Gastrocnemius medialis (tissue), 4 donors: ENCODE data around the gene FBRSL1. TPM values are rescaled to one million over a fixed set of nuclear protein-coding genes. Genes with fewer than 3 reads are reported as not detected.

ENCODE experiments used
- ATAC-seq, 2 donors: fragments of 150-250 bp; one replicate each; pipeline ENCODE4 v1.9.1; 2016
- DNase-seq, 2 donors: peaks; one replicate each; pipeline ENCODE4 v3.0.0-alpha.2; 2019
- H3K27ac ChIP-seq, 4 donors: fragments of 200-600 bp; sonication (generic); 1 replicate in 1 of 4; 2 replicates in 3 of 4; pipeline ENCODE4 v1.5.1; 2016 to 2018; ENCODE audit warnings: mild to moderate bottlenecking in 2 of 4, moderate library complexity in 1 of 4
- H3K27me3 ChIP-seq, 3 donors: fragments of 200-600 bp; sonication (generic) in 2 of 3; 1 replicate in 1 of 3; 2 replicates in 2 of 3; pipeline versions ENCODE4 v1.5.1 to v1.6.0; 2016 to 2019; ENCODE audit warnings: mild to moderate bottlenecking in 1 of 3, moderate library complexity in 1 of 3
- H3K36me3 ChIP-seq, 2 donors: fragments of 200-600 bp; sonication (generic) in 1 of 2; one replicate each; pipeline ENCODE4 v1.5.1; 2017 to 2018
- H3K4me1 ChIP-seq, 2 donors: fragments of 200-600 bp; sonication (generic) in 1 of 2; one replicate each; pipeline ENCODE4 v1.5.1; 2016 to 2017; ENCODE audit warnings: mild to moderate bottlenecking in 2 of 2
- H3K4me3 ChIP-seq, 4 donors: fragments of 200-600 bp; sonication (generic) in 3 of 4; 1 replicate in 1 of 4; 2 replicates in 3 of 4; pipeline ENCODE4 v1.5.1; 2016 to 2019; ENCODE audit warnings: mild to moderate bottlenecking in 2 of 4
- H3K9me3 ChIP-seq, 3 donors: fragments of 200-600 bp; sonication (generic) in 2 of 3; 1 replicate in 1 of 3; 2 replicates in 2 of 3; pipeline ENCODE4 v1.5.1; 2016 to 2019
- POLR2A ChIP-seq, 2 donors: fragments of 450-650 bp; IDR thresholded peaks; one replicate each; pipeline ENCODE4 v1.6.1; 2017; ENCODE audit warnings: antibody characterized with exemption in 2 of 2, mild to moderate bottlenecking in 2 of 2, moderate library complexity in 2 of 2
- in situ Hi-C, 4 donors: fragments of 200-750 bp; cut with MboI; loops; one replicate each; pipeline versions ENCODE4 v1.15.0 to v1.8.0; 2017; ENCODE audit warnings: low sequenced_read_pairs in 4 of 4
- intact Hi-C: fragments of 100-400 bp; cut with DNase I; formaldehyde crosslinking; loops from one replicate; pipeline ENCODE4 v1.15.1; 2023; ENCODE audit warnings: low total_unique reads
- total RNA-seq, 4 donors: library from RNA; depleted of rRNA; stranded (reverse); fragments of >200 nt; gene quantifications; one replicate each; pipeline versions ENCODE4 v1.1.0 to v1.2.3, GENCODE V29; 2016
- TF ChIP-seq, protein P1 (sequence below), 5 experiments: fragments of 450-650 bp in 3 of 5; fragments of 200-600 bp in 2 of 5; sonication (generic) in 2 of 5; IDR thresholded peaks in 4 of 5; conservative IDR thresholded peaks in 1 of 5; 1 replicate in 4 of 5; 2 replicates in 1 of 5; pipeline ENCODE4 v1.5.1; 2016 to 2019; ENCODE audit warnings: antibody characterized with exemption in 5 of 5, mild to moderate bottlenecking in 3 of 5, moderate library complexity in 3 of 5

Gene FBRSL1
- total RNA-seq, 4 donors from 2014 or later: 8.4 to 29.4 (median 22.8) TPM

DNA sequence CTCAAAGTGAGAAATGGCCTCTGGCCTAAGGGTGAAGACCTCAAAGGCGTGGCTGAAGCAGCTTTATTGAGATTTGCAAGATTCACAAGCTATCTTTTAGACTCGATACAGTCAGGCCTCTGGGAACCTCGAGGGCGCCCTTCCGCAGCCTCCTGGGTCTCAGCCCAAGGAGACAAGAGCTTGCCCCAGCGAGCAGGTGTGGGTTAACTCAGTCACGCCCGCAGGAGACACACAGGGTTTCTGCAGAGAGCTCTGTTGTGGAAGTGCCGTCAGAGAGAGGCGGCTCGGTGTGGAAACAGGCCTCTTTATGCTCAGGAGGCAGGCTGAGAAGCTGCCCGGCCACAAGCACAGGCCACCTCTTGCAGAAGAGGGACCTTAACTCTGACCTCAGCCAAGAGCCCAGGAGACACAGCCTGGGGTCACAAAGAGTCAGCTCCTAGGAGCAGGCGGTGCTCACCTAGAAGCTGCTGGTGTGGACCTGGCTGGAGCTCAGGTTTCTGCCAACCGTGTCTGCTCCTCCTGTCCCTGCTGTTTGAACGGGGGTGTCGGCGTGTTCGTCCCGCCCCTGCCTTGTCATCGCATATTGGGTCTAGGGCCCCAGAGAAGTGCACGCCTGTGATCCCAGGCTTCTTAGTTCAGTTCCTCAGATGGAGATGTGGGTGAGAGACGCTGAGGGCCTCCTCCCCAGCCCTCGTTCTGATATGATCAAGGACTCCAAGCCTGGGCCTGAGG is 42.1 kb upstream of the FBRSL1 start:
- Histone ChIP-seq H3K27ac (no peak overlapping the region), H3K9me3 (no peaks in the 10 kb centered on the region), H3K4me3 (no peak overlapping the region), H3K4me1 (no peaks in the 10 kb centered on the region), H3K36me3 (no peaks in the 10 kb centered on the region), H3K27me3 (peaks cover 22 to 48% (median 29%) of the 10 kb centered on the region in 3 donors)
- in situ Hi-C loops (no loop called here), intact Hi-C loops (no loop called here)
- ATAC-seq (no peak), DNase-seq (no peak)
- TF ChIP-seq, protein P1, sequence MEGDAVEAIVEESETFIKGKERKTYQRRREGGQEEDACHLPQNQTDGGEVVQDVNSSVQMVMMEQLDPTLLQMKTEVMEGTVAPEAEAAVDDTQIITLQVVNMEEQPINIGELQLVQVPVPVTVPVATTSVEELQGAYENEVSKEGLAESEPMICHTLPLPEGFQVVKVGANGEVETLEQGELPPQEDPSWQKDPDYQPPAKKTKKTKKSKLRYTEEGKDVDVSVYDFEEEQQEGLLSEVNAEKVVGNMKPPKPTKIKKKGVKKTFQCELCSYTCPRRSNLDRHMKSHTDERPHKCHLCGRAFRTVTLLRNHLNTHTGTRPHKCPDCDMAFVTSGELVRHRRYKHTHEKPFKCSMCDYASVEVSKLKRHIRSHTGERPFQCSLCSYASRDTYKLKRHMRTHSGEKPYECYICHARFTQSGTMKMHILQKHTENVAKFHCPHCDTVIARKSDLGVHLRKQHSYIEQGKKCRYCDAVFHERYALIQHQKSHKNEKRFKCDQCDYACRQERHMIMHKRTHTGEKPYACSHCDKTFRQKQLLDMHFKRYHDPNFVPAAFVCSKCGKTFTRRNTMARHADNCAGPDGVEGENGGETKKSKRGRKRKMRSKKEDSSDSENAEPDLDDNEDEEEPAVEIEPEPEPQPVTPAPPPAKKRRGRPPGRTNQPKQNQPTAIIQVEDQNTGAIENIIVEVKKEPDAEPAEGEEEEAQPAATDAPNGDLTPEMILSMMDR (IDR thresholded peaks at IDR 0.05 in 4 of 5, conservative IDR thresholded peaks at IDR 0.05 in 1 of 5): no peak
- no peak for TF ChIP-seq POLR2A (IDR thresholded peaks at IDR 0.05)

DNA sequence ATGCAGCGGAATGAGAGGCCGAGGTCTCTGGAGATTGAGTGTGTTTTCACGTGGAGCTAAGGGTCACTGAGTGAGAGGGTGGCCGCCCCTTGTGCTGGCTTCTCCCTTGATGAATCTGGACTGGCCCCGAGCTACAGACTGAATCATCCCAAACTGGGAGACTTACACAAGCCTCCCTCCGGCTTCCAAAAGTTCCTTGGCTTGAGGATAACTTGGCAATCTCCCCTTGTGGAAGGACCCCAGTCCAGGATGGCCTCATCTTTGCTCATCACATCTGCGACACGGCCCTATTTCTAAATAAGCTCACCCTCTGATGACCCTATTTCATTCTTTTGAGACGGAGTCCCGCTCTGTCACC is 41.5 kb upstream of the FBRSL1 start:
- Histone ChIP-seq H3K4me1 (no peaks in the 10 kb centered on the region), H3K9me3 (no peaks in the 10 kb centered on the region), H3K36me3 (no peaks in the 10 kb centered on the region), H3K4me3 (no peak overlapping the region), H3K27me3 (peaks cover 26 to 48% (median 34%) of the 10 kb centered on the region in 3 donors), H3K27ac (no peak overlapping the region)
- TF ChIP-seq, protein P1 (IDR thresholded peaks at IDR 0.05 in 4 of 5, conservative IDR thresholded peaks at IDR 0.05 in 1 of 5): no peak
- no peak for TF ChIP-seq POLR2A (IDR thresholded peaks at IDR 0.05)
- ATAC-seq: peak in 1 of 2 donors; percentile 69
- intact Hi-C loops (no loop called here), in situ Hi-C loops (no loop called here)
- peak in 1 of 2 donors; percentile 40 for DNase-seq

DNA sequence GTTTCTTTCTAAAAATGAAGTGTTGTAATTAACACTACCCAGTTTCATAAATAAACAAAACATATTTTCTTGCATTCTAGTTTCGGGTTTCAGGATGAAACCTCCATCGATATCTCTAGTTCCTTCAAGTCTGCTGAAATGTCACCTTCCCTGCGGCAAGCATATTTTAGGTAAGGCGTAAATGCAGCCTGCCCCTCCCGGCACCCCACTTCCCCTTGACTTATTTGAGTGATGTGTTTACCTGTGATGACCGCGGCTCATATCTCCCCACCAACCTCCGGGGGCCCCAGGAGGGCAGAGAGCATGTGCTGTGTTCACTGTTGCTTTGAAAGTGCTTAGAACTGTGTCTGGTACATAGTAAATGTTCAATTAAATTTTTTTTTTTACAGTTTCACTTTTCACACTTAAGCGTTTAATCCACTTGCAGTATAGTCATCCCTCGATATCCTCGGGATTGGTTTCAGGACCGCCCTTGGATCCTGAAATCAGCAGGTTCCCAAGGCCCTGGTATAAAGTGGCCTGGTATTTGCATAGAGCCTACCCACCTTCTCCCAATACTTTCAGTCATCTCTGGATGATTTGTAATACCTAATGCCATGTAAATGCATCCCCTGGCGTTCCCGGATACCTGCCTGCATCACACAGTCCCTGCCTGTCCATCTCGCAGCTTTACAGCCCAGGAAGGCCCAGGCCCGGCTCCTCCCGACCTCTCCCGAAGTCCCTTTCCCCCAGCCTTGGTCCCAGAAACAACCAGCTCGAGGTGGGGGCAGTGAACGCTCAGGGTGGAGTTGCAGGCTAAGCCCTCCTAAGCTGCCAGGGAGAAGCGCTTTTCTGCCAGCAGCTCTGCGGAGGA is 40.2 kb upstream of the FBRSL1 start:
- Histone ChIP-seq H3K4me3 (no peak overlapping the region), H3K27ac (no peak overlapping the region), H3K27me3 (peaks cover 36 to 51% (median 39%) of the 10 kb centered on the region in 3 donors), H3K4me1 (no peaks in the 10 kb centered on the region), H3K9me3 (no peaks in the 10 kb centered on the region), H3K36me3 (no peaks in the 10 kb centered on the region)
- in situ Hi-C loops (no loop called here), intact Hi-C loops (no loop called here)
- DNase-seq: no peak
- TF ChIP-seq, protein P1 (IDR thresholded peaks at IDR 0.05 in 4 of 5, conservative IDR thresholded peaks at IDR 0.05 in 1 of 5): no peak
- TF ChIP-seq POLR2A (IDR thresholded peaks at IDR 0.05): no peak
- ATAC-seq: no peak

DNA sequence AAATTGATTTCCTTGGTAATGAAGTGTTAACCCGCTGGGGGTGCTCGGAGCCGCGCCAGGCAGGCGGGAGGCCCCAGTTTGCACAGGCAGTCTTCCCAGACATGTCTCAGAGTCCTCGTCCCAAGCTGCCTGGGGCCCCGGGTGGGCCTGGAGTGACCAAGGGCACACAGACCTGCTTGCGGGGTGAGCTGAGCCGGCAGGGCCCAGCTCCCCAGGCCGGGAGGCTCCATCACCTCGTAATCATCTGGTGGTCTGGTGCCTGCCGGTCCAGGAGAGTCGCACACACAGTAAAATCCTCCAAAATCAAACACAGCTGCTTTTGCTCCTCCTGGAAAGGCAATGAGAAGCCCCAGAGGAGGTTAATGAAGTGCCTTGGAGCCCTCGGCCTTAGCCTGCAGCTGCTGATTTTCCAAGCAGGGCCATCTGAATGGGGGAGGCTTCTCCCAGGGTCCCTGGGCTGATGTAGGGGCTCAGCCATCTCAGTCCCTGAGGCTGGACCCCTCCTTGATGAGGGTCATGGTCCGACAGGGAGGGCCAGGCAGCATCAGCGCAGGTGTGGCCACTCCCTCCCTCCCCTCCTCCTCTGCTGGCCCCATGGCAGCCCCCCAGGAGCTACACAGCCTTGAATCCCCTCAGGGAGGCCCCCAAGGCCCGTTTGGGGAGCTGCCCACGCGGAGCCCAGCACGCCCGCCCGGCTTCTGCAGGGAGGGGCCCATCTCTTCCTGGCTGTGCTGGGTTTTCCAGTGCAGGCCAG is 39.4 kb upstream of the FBRSL1 start:
- TF ChIP-seq, protein P1 (IDR thresholded peaks at IDR 0.05 in 4 of 5, conservative IDR thresholded peaks at IDR 0.05 in 1 of 5): no peak
- TF ChIP-seq POLR2A (IDR thresholded peaks at IDR 0.05): no peak
- no peaks in the 10 kb centered on the region for H3K4me1 ChIP-seq
- H3K36me3 ChIP-seq: no peaks in the 10 kb centered on the region
- in situ Hi-C loops (no loop called here), intact Hi-C loops (no loop called here)
- no peak overlapping the region for H3K27ac ChIP-seq
- no peaks in the 10 kb centered on the region for H3K9me3 ChIP-seq
- ATAC-seq (no peak), DNase-seq (no peak)
- peaks cover 36 to 46% (median 41%) of the 10 kb centered on the region in 3 donors for H3K27me3 ChIP-seq
- no peak overlapping the region for H3K4me3 ChIP-seq
